Measurements from ENCODE around the gene FLRT1.

DNA sequence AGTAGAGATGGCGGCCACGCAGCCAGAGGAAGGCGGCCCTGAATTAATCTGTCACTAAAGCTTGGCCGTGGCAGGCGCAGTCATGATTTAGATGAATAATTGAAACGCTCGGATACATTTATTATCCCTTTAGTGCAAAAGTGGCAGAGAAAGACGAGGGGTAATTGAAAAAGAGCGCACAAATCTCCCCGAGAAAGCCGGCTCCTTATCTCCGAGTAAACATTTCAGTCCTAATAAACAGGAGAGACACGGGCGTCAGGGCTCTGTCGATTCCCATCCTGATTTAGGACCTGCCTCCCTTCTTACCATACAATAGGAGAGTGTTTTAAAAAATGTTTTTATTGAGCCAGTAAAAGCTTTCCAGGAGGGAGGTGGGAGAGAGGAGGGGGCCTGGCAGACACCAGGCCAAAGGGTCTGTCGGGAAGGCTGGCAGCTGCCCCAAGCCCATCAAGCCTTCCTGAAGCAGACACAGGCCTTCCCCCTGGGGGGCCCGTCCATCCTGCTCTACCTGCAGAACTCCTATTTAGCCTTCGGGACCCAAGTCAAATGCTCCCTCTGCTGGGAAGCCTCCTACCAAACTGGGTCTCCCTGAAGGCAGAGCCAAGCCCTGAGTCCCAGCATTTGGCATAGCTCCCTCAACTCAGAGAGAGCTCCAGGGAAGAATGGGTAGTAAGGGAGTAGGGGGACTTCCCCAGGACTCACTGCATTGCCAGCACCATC is 26.7 kb upstream of the FLRT1 start:
- TF ChIP-seq, protein P1, sequence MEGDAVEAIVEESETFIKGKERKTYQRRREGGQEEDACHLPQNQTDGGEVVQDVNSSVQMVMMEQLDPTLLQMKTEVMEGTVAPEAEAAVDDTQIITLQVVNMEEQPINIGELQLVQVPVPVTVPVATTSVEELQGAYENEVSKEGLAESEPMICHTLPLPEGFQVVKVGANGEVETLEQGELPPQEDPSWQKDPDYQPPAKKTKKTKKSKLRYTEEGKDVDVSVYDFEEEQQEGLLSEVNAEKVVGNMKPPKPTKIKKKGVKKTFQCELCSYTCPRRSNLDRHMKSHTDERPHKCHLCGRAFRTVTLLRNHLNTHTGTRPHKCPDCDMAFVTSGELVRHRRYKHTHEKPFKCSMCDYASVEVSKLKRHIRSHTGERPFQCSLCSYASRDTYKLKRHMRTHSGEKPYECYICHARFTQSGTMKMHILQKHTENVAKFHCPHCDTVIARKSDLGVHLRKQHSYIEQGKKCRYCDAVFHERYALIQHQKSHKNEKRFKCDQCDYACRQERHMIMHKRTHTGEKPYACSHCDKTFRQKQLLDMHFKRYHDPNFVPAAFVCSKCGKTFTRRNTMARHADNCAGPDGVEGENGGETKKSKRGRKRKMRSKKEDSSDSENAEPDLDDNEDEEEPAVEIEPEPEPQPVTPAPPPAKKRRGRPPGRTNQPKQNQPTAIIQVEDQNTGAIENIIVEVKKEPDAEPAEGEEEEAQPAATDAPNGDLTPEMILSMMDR (CRISPR knock-in tag; IDR thresholded peaks at IDR 0.05) = 0 out of 2 replicates have a peak, but pooled peaks have one; percentile 9
- TF ChIP-seq ZBTB1 (CRISPR knock-in tag; IDR thresholded peaks at IDR 0.05; ENCODE audit: borderline replicate concordance) = no peak
- no peak for TF ChIP-seq CHD4 (IDR thresholded peaks at IDR 0.05; ENCODE audit: borderline replicate concordance, low read length)
- no peak for TF ChIP-seq ZNF674 (CRISPR knock-in tag; IDR thresholded peaks at IDR 0.05; ENCODE audit: low read depth)
- TF ChIP-seq ZNF274 (CRISPR knock-in tag; IDR thresholded peaks at IDR 0.05) = no peak
- no peak for TF ChIP-seq CBX5 (CRISPR knock-in tag; IDR thresholded peaks at IDR 0.05; ENCODE audit: borderline replicate concordance)
